Left colon (tissue), 2 donors: Measurements from ENCODE around the gene OR13C3. TPM values are rescaled to one million over a fixed set of nuclear protein-coding genes. Genes with fewer than 3 reads are reported as not detected.

Experiments used
- total RNA-seq, 2 donors: library from RNA; stranded (reverse); fragmentation: NEBNext Ultra II Directional; extraction: Animal tissue kit (Norgen Biotek cat#: 25700); gene quantifications; one replicate each; pipeline ENCODE4 v1.2.1, GENCODE V29; 2021
- donor health status: DM: no; HTN: no; CAD: no.
- donor health status: DM: yes; HTN: yes; CAD: no.

The OR13C3 gene
- total RNA-seq, 2 donors from 2014 or later: not detected

Other genes with a start within 250 kb of the OR13C3 start
- gene OR13F1, start 32.6 kb downstream of the OR13C3 start, total RNA-seq: not detected
- not detected for gene OR13C4, start 9.6 kb downstream of the OR13C3 start, total RNA-seq
- gene OR13C8, start 32.3 kb upstream of the OR13C3 start, total RNA-seq: not detected
- gene OR13C5, start 62.6 kb upstream of the OR13C3 start, total RNA-seq: not detected
- gene OR13C2, start 68.8 kb upstream of the OR13C3 start, total RNA-seq: not detected
- not detected for gene OR13C9, start 81.3 kb upstream of the OR13C3 start, total RNA-seq
- not detected for gene OR13D1, start 157.7 kb upstream of the OR13C3 start, total RNA-seq
- 10 to 100 TPM; 40.6 to 52.5 TPM for gene NIPSNAP3A, start 210.8 kb upstream of the OR13C3 start, total RNA-seq
- gene NIPSNAP3B, start 227.3 kb upstream of the OR13C3 start, total RNA-seq: 1 to 10 TPM in 1 of 2 donors, under 1 TPM in 1; 0.85 to 1.3 TPM